GM12878 (cell line): Measurements from ENCODE around the gene CLTRN. TPM values are rescaled to one million over a fixed set of nuclear protein-coding genes. Genes with fewer than 3 reads are reported as not detected.

Source experiments
- CBX3 ChIP-seq: fragments of 200-600 bp; sonication (generic); IDR thresholded peaks from 2 replicates; pipeline ENCODE4 v1.6.1; 2016; ENCODE audit warnings: low read depth, borderline replicate concordance
- CUX1 ChIP-seq: IDR thresholded peaks from 2 replicates; pipeline ENCODE4 v1.6.1; 2012; ENCODE audit warnings: improper control_type of control experiment, low read depth, low read length; ENCODE audit not compliant: insufficient replicate concordance
- E2F8 ChIP-seq: fragments of 450-650 bp; IDR thresholded peaks from 2 replicates; pipeline ENCODE4 v1.6.1; 2018; ENCODE audit warnings: mild to moderate bottlenecking, low read depth, moderate library complexity; ENCODE audit not compliant: partially characterized antibody
- EGR1 ChIP-seq, 2 experiments: IDR thresholded peaks; 1 replicate in 1 of 2; 2 replicates in 1 of 2; pipeline ENCODE4 v1.6.1; 2011 to 2012; ENCODE audit warnings: low read depth in 2 of 2, low read length in 2 of 2, borderline replicate concordance in 1 of 2, mild to moderate bottlenecking in 1 of 2, moderate library complexity in 1 of 2
- FOXM1 ChIP-seq: IDR thresholded peaks from 2 replicates; pipeline ENCODE4 v1.6.1; 2012; ENCODE audit warnings: low read depth, mild to moderate bottlenecking, inconsistent platforms, low read length, moderate library complexity
- MXI1 ChIP-seq: fragments of 150-350 bp; IDR thresholded peaks from 2 replicates; pipeline ENCODE4 v1.6.1; 2011; ENCODE audit warnings: low read depth, mild to moderate bottlenecking, inconsistent platforms, low read length, improper control_type of control experiment
- NFIC ChIP-seq: IDR thresholded peaks from 2 replicates; pipeline ENCODE4 v1.6.1; 2012; ENCODE audit warnings: low read depth, mild to moderate bottlenecking, inconsistent platforms, low read length, moderate library complexity
- NKRF ChIP-seq: fragments of 450-650 bp; conservative IDR thresholded peaks from 2 replicates; pipeline ENCODE4 v1.6.1; 2017; ENCODE audit warnings: mild to moderate bottlenecking, moderate library complexity
- NR2C2 ChIP-seq: IDR thresholded peaks from 2 replicates; pipeline ENCODE4 v1.6.1; 2011; ENCODE audit warnings: borderline replicate concordance, low read depth; ENCODE audit not compliant: control insufficient read depth, insufficient read length
- NRF1 ChIP-seq: conservative IDR thresholded peaks from 2 replicates; pipeline ENCODE4 v1.6.1; 2011; ENCODE audit warnings: mild to moderate bottlenecking, low read depth, low read length, improper control_type of control experiment
- POLR2AphosphoS5 ChIP-seq: IDR thresholded peaks from 2 replicates; pipeline ENCODE4 v1.6.1; 2011; ENCODE audit warnings: mild to moderate bottlenecking, low read length, inconsistent platforms
- RAD51 ChIP-seq: fragments of 450-650 bp; IDR thresholded peaks from 2 replicates; pipeline ENCODE4 v1.6.1; 2016; ENCODE audit warnings: moderate library complexity, mild to moderate bottlenecking, inconsistent platforms
- RBBP5 ChIP-seq: fragments of 200-600 bp; sonication (generic); conservative IDR thresholded peaks from 2 replicates; pipeline ENCODE4 v1.6.1; 2016
- SMARCA5 ChIP-seq: fragments of 450-650 bp; IDR thresholded peaks from 2 replicates; pipeline ENCODE4 v1.6.1; 2017; ENCODE audit warnings: mild to moderate bottlenecking
- TBL1XR1 ChIP-seq: IDR thresholded peaks from 2 replicates; pipeline ENCODE4 v1.6.1; 2012; ENCODE audit warnings: low read depth, low read length, improper control_type of control experiment
- YBX1 ChIP-seq: fragments of 450-650 bp; IDR thresholded peaks from 2 replicates; pipeline ENCODE4 v1.6.1; 2016; ENCODE audit warnings: antibody characterized with exemption
- ZBTB11 ChIP-seq: fragments of 450-650 bp; formaldehyde crosslinking; IDR thresholded peaks from 2 replicates; pipeline ENCODE4 v1.5.0; 2022; ENCODE audit warnings: mild to moderate bottlenecking, missing genetic modification characterization
- polyA plus RNA-seq, 11 experiments: library from polyadenylated mRNA; depleted of rRNA in 4 of 11; unstranded in 6 of 11; stranded (reverse) in 5 of 11; fragments of >200 nt; fragmentation: Nextera tagmentation in 4 of 11; fragmentation: Illumina TruSeq in 1 of 11; extraction: Ambion mirVana in 4 of 11; extraction: Trizol in 1 of 11; gene quantifications; 1 replicate in 1 of 11; 2 replicates in 10 of 11; pipeline versions ENCODE4 v1.2.1 to v1.2.3, GENCODE V29; 2011 to 2016; ENCODE audit warnings: inconsistent platforms in 2 of 11, missing spikeins in 2 of 11, low read depth in 1 of 11
- total RNA-seq, 4 experiments: library from RNA; depleted of rRNA in 3 of 4; stranded (reverse); fragments of >200 nt in 3 of 4; fragmentation: Illumina TruSeq in 1 of 4; extraction: Trizol in 1 of 4; gene quantifications; 2 replicates each; pipeline versions ENCODE4 v1.2.1 to v1.2.3, GENCODE V29; 2013 to 2021

CLTRN gene
- total and polyA plus RNA-seq, 10 of the 15 experiments (the other 5 are each of a cell fraction or from before 2014, with no cell fraction given) = 0.13 to 0.75 (median 0.27) TPM; not detected in 1

GRCh38 chrX:15675490-15675921, 10.9 kb upstream of the CLTRN start (continued):
- TF ChIP-seq NKRF = peak; percentile 78
- TF ChIP-seq E2F8 = no peak
- TF ChIP-seq TBL1XR1 = no peak; the same call in 1 of the 2 replicates
- no peak for TF ChIP-seq CUX1
- no peak for TF ChIP-seq FOXM1
- TF ChIP-seq YBX1 = no peak
- TF ChIP-seq SMARCA5 = no peak
- TF ChIP-seq NRF1 = 0 out of 2 replicates have a peak, but pooled peaks have one; percentile 7
- no peak for TF ChIP-seq NR2C2
- no peak for TF ChIP-seq NFIC
- TF ChIP-seq RBBP5 = no peak
- TF ChIP-seq RAD51 = no peak
- no peak for TF ChIP-seq CBX3
- TF ChIP-seq EGR1 (IDR thresholded peaks at IDR 0.05; ENCODE audit: borderline replicate concordance in 1 of 2, low read depth in 2 of 2, low read length in 2 of 2) = peak; percentile 41 to 92; a peak in 2 of 3 replicates
- peak; percentile 29; the same call in 1 of the 2 replicates for TF ChIP-seq POLR2AphosphoS5
- TF ChIP-seq ZBTB11 (CRISPR knock-in tag) = no peak
- TF ChIP-seq MXI1 = peak; percentile 65; the same call in 1 of the 2 replicates
